Naive thymus-derived CD4-positive, alpha-beta T cell (primary cell): ENCODE results near the gene BAAT. TPM values are rescaled to one million over a fixed set of nuclear protein-coding genes. Genes with fewer than 3 reads are reported as not detected.

ENCODE experiments used
- ATAC-seq: fragments of 150-1000 bp; cut with Tn5 transposase; 2 replicates; pipeline ENCODE4 v1.10.0; 2021; ENCODE audit warnings: mild to moderate bottlenecking, moderate library complexity
- CTCF ChIA-PET: fragments of 350-600 bp; sonication (Branson Sonifier 250); formaldehyde crosslinking; loops from one replicate; lab custom pipeline; 2021; ENCODE audit warnings: antibody characterized with exemption; lab: Charles Lee
- POLR2A ChIA-PET: fragments of 350-600 bp; sonication (Branson Sonifier 250); formaldehyde crosslinking; loops from one replicate; lab custom pipeline; 2021; ENCODE audit warnings: antibody characterized with exemption, inconsistent platforms; lab: Charles Lee
- DNase-seq, 9 donors: peaks; one replicate each; pipeline versions ENCODE4 v3.0.0 to v3.0.0-alpha.2; 2020 to 2022; ENCODE audit warnings: mixed read lengths in 1 of 9
- H3K27ac ChIP-seq: one replicate; pipeline ENCODE4 v1.7.0; 2013; ENCODE audit warnings: mild to moderate bottlenecking, low read depth, low read length, moderate library complexity
- H3K27me3 ChIP-seq, 2 donors: one replicate each; pipeline ENCODE4 v1.7.0; 2013; ENCODE audit warnings: low read length in 2 of 2, mild to moderate bottlenecking in 2 of 2, moderate library complexity in 2 of 2; ENCODE audit not compliant: control insufficient read depth in 2 of 2, insufficient read depth in 2 of 2
- H3K36me3 ChIP-seq, 3 experiments: 1 replicate in 2 of 3; 2 replicates in 1 of 3; pipeline ENCODE4 v1.7.0; 2013; ENCODE audit warnings: low read length in 3 of 3, mild to moderate bottlenecking in 3 of 3, moderate library complexity in 1 of 3; ENCODE audit not compliant: insufficient read depth in 3 of 3, control insufficient read depth in 2 of 3
- H3K4me1 ChIP-seq, 2 donors: one replicate each; pipeline ENCODE4 v1.7.0; 2013; ENCODE audit warnings: low read length in 2 of 2, mild to moderate bottlenecking in 2 of 2, moderate library complexity in 1 of 2; ENCODE audit not compliant: control insufficient read depth in 2 of 2, insufficient read depth in 2 of 2
- H3K4me3 ChIP-seq: 2 replicates; pipeline ENCODE4 v1.7.0; 2013; ENCODE audit warnings: mild to moderate bottlenecking, low read length
- H3K9me3 ChIP-seq, 3 experiments: 1 replicate in 2 of 3; 2 replicates in 1 of 3; pipeline ENCODE4 v1.7.0; 2013; ENCODE audit warnings: low read length in 3 of 3; ENCODE audit not compliant: control insufficient read depth in 2 of 3
- H3K27ac Mint-ChIP-seq, 9 donors: one replicate each; pipeline ENCODE4 v1.8.0; 2020 to 2022; ENCODE audit warnings: mixed read lengths in 9 of 9, mild to moderate bottlenecking in 8 of 9, moderate library complexity in 5 of 9, inconsistent platforms in 2 of 9
- H3K27me3 Mint-ChIP-seq, 5 donors: one replicate each; pipeline ENCODE4 v1.8.0; 2021 to 2022; ENCODE audit warnings: mixed read lengths in 5 of 5, mild to moderate bottlenecking in 1 of 5
- H3K36me3 Mint-ChIP-seq, 5 donors: one replicate each; pipeline ENCODE4 v1.8.0; 2020 to 2022; ENCODE audit warnings: mixed read lengths in 5 of 5, mild to moderate bottlenecking in 3 of 5, inconsistent platforms in 1 of 5
- H3K4me1 Mint-ChIP-seq, 7 donors: one replicate each; pipeline ENCODE4 v1.8.0; 2020 to 2022; ENCODE audit warnings: mixed read lengths in 7 of 7, mild to moderate bottlenecking in 3 of 7, inconsistent platforms in 1 of 7
- H3K4me3 Mint-ChIP-seq, 10 donors: one replicate each; pipeline ENCODE4 v1.8.0; 2020 to 2022; ENCODE audit warnings: mild to moderate bottlenecking in 10 of 10, mixed read lengths in 10 of 10, moderate library complexity in 6 of 10, inconsistent platforms in 2 of 10
- H3K9me3 Mint-ChIP-seq, 11 donors: one replicate each; pipeline ENCODE4 v1.8.0; 2020 to 2022; ENCODE audit warnings: mixed read lengths in 11 of 11, mild to moderate bottlenecking in 4 of 11, inconsistent platforms in 1 of 11, moderate library complexity in 1 of 11
- intact Hi-C, 2 donors: fragments of 100-400 bp; cut with micrococcal nuclease; formaldehyde crosslinking; loops; one replicate each; pipeline ENCODE4 v1.15.1; 2023
- polyA plus RNA-seq, 2 donors: library from polyadenylated mRNA; unstranded; fragments of 300-500 nt; fragmentation: Illumina TruSeq; gene quantifications; one replicate each; pipeline ENCODE4 v1.2.3, GENCODE V29; 2021
- total RNA-seq, 6 experiments: library from RNA in 5 of 6; stranded (reverse) in 5 of 6; gene quantifications; 1 replicate in 5 of 6; 2 replicates in 1 of 6; pipeline ENCODE4 v1.2.3 and lab custom pipeline; 2021 to 2026

BAAT gene
- total and polyA plus RNA-seq, 7 experiments from 2014 or later, result 0.07 TPM; not detected in 6

DNA sequence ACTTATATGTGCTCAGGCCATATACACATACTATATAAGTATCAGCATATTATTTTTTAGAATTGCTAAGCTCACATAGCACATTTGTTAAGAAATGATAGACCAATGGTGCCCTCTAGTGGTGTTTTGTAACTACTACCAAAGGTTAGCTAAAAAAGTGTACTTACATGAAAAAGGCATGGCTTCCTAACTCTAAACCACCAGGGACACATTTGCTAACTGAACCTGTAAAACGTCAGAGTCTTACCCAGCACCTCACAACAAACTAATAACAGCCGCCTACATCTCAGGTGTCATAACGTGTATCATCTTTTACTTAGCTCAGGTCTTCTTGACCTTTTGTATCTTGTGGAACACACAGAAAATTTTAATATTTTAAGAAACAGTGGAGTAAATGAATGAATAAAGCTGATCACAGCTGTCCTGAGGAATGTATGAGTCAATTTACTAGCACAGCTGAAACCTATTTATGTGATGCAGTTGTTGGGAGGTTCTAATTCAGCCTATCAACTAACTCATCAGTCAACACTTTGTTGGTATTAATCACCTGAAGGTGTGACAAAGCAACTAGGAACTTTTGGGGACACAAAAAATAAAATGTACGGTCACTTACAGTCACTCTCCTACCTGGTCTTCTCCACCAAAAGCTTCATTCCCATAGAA lies 72.9 kb downstream of the BAAT start:
- intact Hi-C loops, result loop anchor here (1.0 to 5.0 kb wide), 5 partner anchors 193 to 1505 kb away; no protein-coding TSS in a partner anchor
- POLR2A ChIA-PET, result no interaction called here
- no peak overlapping the region for H3K4me3 ChIP-seq

DNA sequence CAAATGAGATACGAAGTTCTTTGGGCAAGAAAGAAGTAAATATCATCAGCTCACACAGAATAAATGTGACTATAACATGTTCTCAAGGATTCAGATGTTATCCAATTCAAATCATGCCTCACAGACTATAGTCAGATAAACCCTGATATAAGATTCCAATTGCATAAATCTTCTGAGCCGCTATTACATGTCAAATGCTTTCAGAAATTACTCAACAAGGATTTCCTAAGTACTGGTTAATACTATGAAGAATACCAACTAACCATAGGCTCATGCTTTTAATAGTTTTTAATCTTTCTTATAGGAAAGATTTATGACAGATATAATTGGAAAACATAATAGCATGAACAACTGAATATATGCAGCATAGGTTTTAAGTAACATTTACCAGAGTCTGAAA lies 73.6 kb downstream of the BAAT start:
- intact Hi-C loops, result loop anchor here (1.0 to 5.0 kb wide), 5 partner anchors 192 to 1504 kb away; no protein-coding TSS in a partner anchor
- Histone ChIP-seq H3K4me1 (no peaks in the 10 kb centered on the region), H3K9me3 (no peaks in the 10 kb centered on the region), H3K27ac (no peak overlapping the region), H3K27me3 (no peaks in the 10 kb centered on the region), H3K4me3 (no peak overlapping the region), H3K36me3 (no peaks in the 10 kb centered on the region)
- ChIA-PET CTCF (interaction anchor here (1.1 to 1.6 kb wide), 3 partner anchors 12 to 710 kb away, joined by 3 to 9 read pairs (median 5); no protein-coding TSS in a partner anchor), POLR2A (no interaction called here)
- Mint-ChIP-seq H3K4me3 (no peak overlapping the region), H3K4me1 (no peaks in the 10 kb centered on the region), H3K27me3 (peaks cover 0 to 22% (median 10%) of the 10 kb centered on the region in 5 donors), H3K9me3 (no peaks in the 10 kb centered on the region), H3K36me3 (no peaks in the 10 kb centered on the region), H3K27ac (no peak overlapping the region)
- DNase-seq (no peak), ATAC-seq (no peak)

More for the DNA sequence above, 72.9 kb downstream of the BAAT start:
- H3K9me3 Mint-ChIP-seq, result no peaks in the 10 kb centered on the region
- Histone ChIP-seq H3K9me3 (no peaks in the 10 kb centered on the region), H3K36me3 (no peaks in the 10 kb centered on the region), H3K4me1 (no peaks in the 10 kb centered on the region), H3K27ac (no peak overlapping the region), H3K27me3 (no peaks in the 10 kb centered on the region)
- peak; percentile 71 for ATAC-seq
- no peaks in the 10 kb centered on the region for H3K4me1 Mint-ChIP-seq
- peak in 7 of 9 donors; percentile 17 to 58 (median 54) for DNase-seq
- no peak overlapping the region for H3K4me3 Mint-ChIP-seq
- peaks cover 0 to 22% (median 7%) of the 10 kb centered on the region in 5 donors for H3K27me3 Mint-ChIP-seq
- H3K36me3 Mint-ChIP-seq, result no peaks in the 10 kb centered on the region
- H3K27ac Mint-ChIP-seq, result peak overlapping the region in 1 of 9 donors; percentile 39
- CTCF ChIA-PET, result interaction anchor here (0.6 to 1.6 kb wide), 5 partner anchors 11 to 711 kb away, joined by 3 to 9 read pairs (median 3); no protein-coding TSS in a partner anchor

Other genes starting within 250 kb of the BAAT start
- gene MRPL50, start 13.6 kb upstream of the BAAT start, total RNA-seq, result 10 to 100 TPM in 3 of 5 experiments, 1 to 10 TPM in 2; 6.5 to 23.8 (median 11.5) TPM
- gene MRPL50, start 13.6 kb upstream of the BAAT start, polyA plus RNA-seq, result 10 to 100 TPM; 14.9 to 20.3 TPM
- 10 to 100 TPM in 3 of 5 experiments, 1 to 10 TPM in 2; 8.5 to 25.0 (median 14.5) TPM for gene ZNF189, start 13.8 kb upstream of the BAAT start, total RNA-seq
- gene ZNF189, start 13.8 kb upstream of the BAAT start, polyA plus RNA-seq, result 1 to 10 TPM; 3.1 to 3.5 TPM
- gene ALDOB, start 50.8 kb upstream of the BAAT start, total RNA-seq, result not detected
- not detected for gene ALDOB, start 50.8 kb upstream of the BAAT start, polyA plus RNA-seq
- gene RNF20, start 148.8 kb upstream of the BAAT start, total RNA-seq, result 10 to 100 TPM; 30.5 to 67.8 (median 45.9) TPM
- 10 to 100 TPM; 43.7 to 53.6 TPM for gene RNF20, start 148.8 kb upstream of the BAAT start, polyA plus RNA-seq
- gene PPP3R2, start 210.0 kb upstream of the BAAT start, total RNA-seq, result not detected
- gene PPP3R2, start 210.0 kb upstream of the BAAT start, polyA plus RNA-seq, result not detected